Myocyte (in vitro differentiated cells): ENCODE results near the gene POLD4. TPM values are rescaled to one million over a fixed set of nuclear protein-coding genes. Genes with fewer than 3 reads are reported as not detected.
"Not testable (repeated sequence)": the region's sequence is repeated elsewhere in the genome, so short reads cannot be mapped to it uniquely, and the experiment has no call there.

Experiments used
- DNase-seq: peaks from one replicate; pipeline ENCODE4 v3.0.0-alpha.2; 2012; ENCODE audit warnings: low read depth
- polyA plus RNA-seq: library from polyadenylated mRNA; unstranded; fragments of >200 nt; gene quantifications from one replicate; pipeline ENCODE4 v1.2.1, GENCODE V29; 2012; ENCODE audit warnings: missing spikeins
- total RNA-seq: library from RNA; depleted of rRNA; stranded (reverse); fragments of >200 nt; gene quantifications from 2 replicates; pipeline ENCODE4 v1.2.3, GENCODE V29; 2014

Gene POLD4
- 105 and 115 TPM in 2 replicates for total RNA-seq
- polyA plus RNA-seq: 188 TPM

DNA sequence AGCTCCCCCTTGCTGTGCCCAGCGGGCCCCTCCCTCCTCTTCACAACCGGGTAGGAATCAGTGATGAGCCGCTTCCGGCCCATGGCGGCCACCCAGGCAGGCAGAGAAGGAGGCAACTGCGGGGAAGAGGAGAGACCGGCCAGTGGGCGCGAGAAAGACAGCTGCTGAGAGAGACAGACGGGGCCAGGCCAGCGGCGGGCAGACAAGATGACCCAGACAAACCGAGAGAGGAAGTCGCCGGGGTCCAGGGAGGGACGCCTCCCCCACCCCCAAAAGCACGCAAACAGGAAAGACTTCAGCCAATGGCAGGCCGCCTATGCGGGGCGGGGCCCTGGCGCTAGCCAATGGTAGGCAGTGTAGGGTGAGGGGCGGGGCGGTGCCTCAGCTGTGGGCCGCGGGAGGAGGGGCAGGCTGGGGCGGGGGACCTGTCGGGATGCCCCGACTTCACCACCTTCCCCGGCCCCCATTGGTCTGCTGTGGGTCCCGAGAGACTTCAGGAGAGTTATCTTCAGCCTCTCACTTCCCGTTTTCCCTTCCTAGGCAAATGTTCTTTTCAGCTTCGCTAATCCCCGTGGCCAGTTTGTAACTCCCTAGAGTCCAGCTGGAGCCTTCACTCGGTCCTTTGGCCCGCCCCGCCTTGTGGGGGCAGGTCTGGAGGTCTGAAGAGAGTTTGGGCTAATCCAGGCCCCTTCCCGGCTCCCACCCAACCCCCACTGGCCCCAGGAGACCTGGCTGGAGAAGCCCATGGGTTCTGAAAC, at the start of gene POLD4:
POLD4 (minus strand) TSS at position 230 of the 758 bp plus-strand sequence; CDS start at position 83, 147 bp downstream.
- DNase-seq: peak; percentile 97

DNA sequence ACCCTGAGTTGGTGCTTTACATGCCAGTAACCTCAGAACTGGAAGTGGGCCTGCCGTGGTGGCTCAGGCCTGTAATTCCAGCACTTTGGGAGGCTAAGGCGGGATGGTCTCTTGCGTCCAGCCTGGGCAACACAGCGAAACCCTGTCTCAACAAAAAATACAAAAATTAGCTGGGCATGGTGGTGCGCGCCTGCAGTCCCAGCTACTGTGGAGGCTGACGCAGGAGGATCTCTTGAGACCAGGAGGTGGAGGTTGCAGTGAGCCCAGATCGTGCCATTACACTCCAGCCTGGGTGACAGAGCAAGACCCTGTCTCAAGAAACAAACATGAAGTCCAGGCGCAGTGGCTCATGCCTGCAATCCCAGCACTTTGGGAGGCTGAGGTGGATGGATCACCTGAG, 49.7 kb upstream of the POLD4 start:
- not testable (repeated sequence) for DNase-seq

DNA sequence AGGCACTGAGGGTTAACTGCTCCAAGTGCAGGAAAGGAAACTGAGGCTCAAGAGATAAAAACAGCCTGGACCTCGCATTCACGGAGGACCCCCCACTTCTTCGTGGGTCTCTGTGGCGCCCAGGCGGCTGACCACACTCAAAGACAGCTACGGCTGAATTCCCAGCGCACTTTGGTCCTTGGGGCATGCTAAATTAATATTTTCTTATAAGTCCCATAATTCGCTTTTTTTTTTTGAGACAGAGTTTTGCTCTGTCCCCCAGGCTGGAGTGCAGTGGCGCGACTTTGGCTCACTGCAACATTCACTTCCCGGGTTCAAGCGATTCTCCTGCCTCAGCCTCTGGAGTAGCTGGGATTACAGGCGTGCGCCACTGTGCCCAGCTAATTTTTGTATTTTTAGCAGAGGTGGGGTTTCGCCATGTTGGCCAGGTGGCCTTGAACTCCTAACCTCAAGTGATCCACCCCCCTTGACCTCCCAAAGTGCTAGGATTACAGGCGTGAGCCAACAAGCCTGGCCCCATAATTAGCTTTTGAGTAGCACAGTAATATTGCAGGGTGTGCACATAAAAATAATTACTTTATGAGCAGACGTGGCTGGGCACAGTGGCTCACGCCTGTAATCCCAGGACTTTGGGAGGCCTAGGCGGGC, 49.0 kb upstream of the POLD4 start:
- not testable (repeated sequence) for DNase-seq

DNA sequence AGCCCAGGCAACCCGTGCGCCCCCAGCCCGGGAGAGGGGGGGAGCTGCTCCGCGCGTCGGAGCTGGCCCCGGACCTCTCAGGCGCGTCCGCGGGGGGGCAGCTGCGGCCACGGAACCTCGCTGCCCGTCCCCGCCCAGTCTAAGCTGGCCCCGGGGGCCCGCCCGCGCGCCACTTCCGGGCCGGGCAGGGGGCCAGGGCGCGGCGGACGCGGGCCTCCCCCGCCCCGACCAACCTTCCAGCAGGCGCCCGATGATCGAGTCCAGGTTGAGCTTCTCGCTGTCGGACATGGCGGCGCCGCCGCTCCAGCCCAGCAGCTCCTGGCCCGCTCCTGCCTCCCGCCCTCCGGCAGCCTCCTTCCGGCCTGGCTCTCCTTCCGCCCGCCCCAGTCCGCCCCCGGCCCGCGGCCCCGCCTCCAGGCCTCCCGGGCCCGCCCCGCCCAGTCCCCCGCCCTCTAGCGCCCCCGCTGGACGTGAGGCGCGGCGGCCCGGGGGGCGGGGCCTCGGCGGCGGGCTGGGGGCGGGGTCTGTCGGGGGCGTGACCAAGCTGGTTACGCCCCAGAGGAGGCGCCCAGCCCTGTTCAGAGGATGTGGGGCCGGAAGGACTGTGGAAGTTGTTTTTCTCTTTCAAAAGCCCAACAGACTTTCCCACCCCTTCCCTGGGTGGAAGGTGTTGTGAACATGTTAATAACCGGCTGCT, 48.3 kb upstream of the POLD4 start, which contains the start of gene PPP1CA:
PPP1CA (minus strand) TSS at position 364 of the 697 bp plus-strand sequence; CDS start at position 288, 76 bp downstream.
- DNase-seq: peak; percentile 87

DNA sequence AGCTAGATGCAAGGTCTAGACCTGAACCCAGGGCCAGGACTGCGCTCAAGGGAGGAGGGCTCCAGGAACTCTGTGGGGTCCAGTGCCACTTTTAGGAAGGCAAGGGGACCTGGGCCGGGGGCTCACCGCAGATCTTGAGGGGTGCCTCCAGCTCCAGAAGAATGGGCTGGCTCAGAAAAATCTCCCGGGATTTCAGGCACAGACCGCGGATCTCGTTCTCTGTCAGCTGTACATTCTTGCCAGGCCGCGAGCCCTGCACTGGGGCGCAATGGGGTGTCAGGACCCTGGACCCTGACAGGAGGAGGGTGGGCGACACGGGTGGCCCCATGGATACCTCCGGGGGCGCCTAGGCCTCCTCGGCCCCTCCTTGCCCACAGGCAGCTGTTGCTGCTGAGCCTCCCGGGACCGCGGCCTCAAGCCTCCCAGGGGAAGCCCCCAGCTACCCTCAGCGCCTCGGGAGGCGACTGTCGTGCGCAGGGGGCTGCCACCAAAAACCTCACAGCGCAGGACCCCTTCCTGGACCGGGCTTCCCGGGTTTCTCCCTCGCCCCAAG, 47.7 kb upstream of the POLD4 start:
- DNase-seq: no peak

DNA sequence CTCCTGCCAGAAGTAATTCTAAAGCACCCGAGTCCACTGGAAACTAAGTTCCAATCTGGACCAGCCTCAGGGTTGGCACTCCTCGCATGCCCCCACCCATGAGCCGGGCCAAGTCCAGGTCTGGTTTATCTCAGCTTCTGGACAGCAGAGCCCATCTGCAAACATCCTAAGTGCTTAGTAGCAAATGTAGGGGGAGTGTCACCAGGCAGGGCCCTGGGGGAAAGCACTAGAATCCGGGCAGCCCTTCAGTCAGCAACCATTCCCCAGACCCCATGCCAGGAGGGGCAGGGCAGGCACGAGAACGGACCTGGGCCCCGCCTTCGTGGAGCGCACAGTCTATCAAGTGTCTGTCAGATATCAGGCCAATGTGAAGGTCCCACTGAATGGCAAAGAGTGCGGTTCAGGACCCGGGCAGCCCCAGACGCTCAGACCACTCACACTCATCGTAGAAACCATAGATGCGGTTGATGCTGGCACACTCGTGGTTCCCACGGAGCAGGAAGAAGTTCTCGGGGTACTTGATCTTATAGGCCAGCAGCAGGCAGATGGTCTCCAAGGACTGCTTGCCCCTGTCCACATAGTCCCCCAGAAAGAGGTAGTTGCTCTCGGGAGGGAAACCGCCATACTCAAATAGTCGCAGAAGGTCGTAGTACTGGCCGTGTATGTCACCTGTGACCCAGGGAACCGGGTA, 47.0 kb upstream of the POLD4 start:
- no peak for DNase-seq

DNA sequence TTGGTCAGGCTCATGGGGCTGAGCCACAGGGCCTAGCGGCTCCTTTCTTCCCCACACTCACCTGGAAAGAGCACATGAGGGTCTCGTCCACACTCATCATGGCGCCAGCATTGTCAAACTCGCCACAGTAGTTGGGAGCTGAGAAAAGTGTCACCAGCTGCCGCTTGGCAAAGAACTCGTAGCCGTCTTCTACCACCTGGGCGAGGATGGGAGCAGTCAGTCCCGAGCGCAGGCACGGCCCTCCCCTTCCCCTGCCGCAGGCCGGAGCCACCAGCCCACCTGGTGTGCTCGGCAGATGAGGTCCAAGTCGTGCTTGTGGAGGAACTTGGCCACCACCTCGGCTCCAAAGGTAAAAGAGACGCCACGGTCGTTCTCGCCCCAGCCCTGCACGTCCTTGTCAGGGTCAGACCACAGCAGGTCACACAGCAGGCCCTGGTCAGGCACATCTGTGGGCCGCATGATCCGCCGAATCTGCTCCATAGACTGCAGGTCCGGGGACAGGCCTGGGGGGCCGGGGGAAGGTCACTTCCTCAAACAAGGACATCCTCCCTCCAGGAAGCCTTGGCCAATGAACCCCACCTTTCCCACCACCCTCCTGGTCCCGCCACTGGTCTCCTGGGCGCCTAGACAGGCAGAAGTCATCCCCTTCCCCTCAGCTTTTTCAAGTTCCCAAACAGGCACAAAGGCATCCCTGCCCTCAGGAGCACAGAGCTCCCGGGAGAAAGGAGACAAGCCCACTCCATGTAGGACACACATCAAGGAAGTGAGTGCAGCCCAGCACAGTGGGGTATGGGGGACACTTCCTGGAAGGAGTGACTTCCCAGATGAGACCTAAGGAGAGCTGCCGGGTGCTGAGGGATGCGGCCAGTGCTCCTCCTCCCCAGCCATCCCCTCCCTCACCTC, 45.6 kb upstream of the POLD4 start:
- no peak for DNase-seq

DNA sequence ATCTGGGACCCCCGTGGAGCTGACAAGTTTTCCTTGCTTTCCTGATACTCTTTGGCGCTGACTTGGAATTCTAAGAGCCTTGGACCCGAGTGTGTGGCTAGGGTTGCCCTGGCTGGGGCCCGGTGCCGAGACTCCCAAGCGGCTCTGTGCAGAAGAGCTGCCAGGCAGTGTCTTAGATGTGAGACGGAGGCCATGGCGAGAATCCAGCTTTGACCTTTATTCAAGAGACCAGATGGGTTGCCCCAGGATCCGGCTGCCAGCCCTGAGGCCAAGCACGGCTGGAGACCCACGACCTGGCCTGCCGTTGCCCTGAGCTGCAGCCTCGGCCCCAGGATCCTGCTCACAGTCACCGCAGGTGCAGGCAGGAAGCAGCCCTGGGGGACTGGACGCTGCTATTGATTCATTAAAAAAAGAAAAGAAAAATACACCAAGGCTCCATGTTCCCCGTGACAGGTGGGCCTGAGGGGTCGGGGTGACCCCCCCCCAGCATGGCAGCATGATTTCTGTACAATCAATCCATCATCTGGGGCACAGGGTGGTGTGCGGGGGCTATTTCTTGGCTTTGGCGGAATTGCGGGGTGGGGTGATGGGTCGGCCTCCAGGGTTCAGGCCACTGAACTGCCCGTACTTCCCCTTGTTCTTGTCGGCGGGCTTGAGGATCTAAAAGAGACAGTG, 44.8 kb upstream of the POLD4 start:
- DNase-seq: no peak

DNA sequence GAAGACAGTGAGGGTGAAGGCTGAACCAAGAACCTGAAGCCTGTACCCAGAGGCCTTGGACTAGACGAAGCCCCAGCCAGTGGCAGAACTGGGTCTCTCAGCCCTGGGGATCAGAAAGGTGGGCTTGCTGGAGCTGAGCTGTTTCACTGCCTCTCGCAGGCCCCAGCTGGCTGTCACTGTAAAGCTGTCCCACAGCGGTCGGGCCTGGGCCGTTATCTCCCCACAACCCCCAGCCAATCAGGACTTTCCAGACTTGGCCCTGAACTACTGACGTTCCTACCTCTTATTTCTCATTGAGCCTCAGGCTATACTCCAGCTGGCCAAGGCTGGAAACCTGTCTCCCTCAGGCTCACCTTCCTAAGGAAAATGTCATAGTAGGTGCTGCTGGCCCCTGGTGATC, 44.2 kb upstream of the POLD4 start:
- DNase-seq: no peak

DNA sequence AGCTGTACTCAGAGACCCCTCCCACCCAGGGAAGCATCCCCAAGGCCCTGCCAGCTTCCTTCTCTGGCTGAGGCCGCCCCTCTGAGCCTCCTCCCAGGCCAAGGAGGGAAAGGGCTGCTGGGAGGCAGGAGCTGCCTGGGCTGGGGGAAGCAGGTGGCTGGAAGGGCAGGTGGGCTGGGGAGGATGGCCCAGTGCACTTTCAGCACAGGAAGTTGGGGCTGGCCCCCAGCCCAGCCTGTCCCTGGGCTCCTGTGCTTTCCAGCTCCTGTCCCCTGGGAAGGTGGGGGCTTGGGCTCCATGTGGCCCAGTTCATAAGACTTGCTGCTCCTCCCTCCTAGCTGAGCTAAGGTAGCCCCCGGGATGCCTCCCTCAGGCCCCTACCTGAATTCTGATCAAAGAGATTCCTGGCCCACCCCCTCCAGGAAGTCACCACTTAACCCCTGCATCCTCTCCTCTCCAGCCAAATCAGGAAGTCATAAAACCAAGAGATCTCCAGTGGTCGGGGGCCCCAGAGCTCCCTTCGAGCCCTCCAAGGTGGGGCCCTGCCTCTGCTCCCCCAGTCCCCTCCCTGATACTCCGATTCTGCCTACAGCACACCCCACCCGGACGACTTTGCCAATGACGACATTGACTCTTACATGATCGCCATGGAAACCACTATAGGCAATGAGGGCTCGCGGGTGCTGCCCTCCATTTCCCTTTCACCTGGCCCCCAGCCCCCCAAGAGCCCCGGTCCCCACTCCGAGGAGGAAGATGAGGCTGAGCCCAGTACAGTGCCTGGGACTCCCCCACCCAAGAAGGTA, 43.4 kb upstream of the POLD4 start:
- no peak for DNase-seq

DNA sequence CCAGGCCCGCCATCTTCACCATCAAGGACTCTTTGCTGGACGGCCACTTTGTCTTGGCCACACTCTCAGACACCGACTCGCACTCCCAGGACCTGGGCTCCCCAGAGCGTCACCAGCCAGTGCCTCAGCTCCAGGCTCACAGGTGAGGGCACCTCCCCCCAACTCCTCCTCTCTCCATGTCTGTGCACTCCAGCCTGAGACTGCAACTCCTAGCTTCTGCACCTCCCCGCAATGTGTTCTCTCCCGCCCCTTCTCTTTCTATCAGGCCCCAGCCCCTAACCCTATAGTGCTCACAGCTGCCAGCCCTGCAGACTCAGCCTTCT, 42.9 kb upstream of the POLD4 start:
- no peak for DNase-seq

DNA sequence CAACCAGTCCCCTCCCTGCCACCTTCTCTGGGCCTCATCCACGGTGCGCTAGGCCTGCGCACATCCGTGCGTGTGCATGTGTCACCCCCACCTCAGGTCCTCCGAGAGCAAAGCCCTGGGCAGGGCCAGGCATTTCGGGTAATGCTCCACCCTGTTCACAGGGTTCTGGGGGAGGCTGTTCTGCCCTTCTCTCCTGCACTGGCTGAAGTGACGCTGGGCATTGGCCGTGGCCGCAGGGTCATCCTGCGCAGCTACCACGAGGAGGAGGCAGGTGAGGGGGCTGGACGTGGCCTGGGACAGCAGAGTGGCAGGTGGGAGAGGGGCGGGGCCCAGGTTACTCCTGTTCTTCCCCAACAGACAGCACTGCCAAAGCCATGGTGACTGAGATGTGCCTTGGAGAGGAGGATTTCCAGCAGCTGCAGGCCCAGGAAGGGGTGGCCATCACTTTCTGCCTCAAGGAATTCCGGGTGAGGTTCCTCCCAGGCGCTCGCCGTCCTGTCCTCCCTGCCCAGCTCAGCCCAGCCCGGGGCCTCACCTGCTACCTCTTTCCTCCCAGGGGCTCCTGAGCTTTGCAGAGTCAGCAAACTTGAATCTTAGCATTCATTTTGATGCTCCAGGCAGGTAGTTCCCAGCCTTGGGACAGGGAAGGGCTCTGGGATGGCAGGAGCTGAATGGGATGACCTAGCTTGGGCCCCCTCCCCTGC, 42.4 kb upstream of the POLD4 start:
- DNase-seq: no peak

DNA sequence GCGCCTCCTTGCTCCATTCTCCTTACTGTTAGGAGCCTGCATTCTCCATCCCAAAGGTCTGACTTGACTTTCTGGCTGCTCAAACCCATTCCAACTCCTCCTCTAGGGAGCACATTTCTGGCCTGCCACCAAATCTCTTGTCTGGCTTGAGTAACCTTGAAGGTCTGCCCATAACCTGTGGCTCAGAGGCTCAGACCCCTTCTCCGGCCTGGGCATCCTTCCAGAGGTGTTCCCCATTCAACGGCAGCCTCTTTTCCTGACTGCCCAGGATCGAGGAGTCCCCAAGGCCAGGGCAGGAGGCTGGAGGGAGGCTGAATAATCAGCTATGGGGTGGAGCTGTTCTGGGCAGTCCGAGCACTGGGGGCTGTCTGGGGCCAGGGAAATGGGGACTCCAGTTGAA, 40.6 kb upstream of the POLD4 start:
- no peak for DNase-seq

DNA sequence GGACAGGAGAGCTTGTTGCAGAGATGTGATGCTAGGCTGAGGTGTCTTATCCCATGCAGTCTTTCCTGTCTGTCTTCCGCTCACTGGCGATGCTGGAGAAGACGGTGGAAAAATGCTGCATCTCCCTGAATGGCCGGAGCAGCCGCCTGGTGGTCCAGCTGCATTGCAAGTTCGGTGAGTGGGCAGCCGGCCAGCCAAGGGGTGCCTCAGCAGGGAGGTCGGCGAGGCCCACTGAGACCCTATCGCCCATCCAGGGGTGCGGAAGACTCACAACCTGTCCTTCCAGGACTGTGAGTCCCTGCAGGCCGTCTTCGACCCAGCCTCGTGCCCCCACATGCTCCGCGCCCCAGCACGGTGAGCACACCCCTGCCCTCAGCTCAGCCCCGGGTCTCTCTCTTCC, 40.1 kb upstream of the POLD4 start:
- no peak for DNase-seq

DNA sequence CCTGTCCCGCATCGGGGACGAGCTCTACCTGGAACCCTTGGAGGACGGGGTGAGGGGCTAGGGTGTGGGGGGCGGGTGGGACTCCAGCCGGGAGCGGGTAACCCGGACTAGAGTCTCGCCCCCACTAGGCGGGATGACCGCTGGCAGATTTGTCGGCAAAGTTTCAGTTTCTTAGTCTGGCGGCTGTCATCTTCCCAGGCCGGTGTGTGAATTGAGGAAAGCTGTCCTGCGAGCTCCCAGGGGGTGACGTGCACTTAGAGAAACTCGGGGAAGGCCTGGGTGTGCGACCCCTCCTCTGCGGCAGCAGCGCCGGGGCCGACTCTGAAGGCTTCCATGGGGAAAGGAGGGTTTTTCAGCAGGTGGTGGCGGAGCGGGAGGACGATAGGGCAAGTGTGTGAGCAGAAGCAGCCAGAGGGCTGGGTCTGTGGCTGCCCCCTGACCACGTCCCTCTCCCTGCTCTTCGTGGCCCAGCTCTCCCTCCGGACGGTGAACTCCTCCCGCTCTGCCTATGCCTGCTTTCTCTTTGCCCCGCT, 38.9 kb upstream of the POLD4 start:
- no peak for DNase-seq

DNA sequence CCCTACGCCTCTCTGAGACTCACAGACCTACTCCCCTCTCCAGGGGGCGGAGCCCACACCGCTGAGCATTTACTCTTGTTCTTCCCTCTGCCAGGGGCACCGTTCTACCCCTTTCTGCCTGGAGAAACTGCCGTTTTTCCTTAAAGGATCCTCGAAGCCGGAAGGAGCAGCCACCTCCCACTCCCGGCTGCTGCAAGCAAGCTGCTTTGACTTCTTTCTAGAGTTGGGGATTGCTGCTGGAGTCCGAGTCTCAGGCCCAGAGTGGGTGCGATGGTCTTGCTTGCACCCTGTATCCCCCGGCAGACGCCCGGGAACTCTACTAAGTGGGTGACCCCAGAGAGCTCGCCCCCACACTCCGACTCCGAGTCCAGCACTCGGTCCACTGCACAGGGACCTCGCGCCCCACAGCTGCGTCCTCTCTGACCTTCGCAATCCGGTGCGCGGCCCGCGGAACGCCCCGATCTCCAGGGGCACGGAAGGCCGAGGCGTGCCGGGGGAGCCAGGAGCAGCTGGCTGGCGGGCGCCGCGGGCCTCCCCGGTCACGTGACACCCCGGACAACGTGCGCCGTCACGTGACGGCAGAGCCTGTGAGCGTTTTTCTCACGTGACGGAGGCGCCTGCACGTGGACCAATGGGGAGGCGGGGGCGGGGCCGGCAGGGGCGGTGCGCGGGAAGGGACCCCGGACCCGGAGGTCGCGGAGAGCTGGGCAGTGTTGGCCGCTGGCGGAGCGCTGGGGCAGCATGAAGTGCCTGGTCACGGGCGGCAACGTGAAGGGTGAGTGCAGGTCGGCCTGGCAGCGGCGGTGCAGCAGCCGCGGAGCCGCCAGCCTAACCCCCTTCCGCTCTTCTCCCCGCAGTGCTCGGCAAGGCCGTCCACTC, 38.2 kb upstream of the POLD4 start, which contains the start of gene RAD9A:
RAD9A (plus strand) TSS at position 683 of the 879 bp plus-strand sequence; CDS start at position 742, 59 bp downstream.
- DNase-seq: peak; percentile 96

DNA sequence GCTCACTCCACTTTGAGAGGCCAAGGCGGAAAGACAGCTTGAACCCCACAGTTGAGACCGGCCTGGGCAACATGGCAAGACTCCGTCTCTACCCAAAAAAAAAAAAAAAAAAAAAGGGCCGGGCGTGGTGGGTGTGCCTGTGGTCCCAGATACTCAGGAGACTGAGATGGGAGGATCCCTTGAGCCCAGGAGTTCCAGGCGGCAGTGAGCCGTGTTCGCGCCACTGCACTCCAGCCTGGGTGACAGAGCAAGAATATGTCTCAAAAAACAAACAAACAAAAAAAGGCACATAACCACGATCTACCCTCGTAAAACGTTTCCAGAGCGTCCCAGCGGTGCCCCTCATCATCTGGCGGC, 37.6 kb upstream of the POLD4 start:
- no peak for DNase-seq
